Measurements from ENCODE around the gene TEF. TPM values are rescaled to one million over a fixed set of nuclear protein-coding genes. Genes with fewer than 3 reads are reported as not detected.

TEF gene
- total RNA-seq, 6 experiments from 2014 or later, result 7.4 to 10.6 (median 9.4) TPM

DNA sequence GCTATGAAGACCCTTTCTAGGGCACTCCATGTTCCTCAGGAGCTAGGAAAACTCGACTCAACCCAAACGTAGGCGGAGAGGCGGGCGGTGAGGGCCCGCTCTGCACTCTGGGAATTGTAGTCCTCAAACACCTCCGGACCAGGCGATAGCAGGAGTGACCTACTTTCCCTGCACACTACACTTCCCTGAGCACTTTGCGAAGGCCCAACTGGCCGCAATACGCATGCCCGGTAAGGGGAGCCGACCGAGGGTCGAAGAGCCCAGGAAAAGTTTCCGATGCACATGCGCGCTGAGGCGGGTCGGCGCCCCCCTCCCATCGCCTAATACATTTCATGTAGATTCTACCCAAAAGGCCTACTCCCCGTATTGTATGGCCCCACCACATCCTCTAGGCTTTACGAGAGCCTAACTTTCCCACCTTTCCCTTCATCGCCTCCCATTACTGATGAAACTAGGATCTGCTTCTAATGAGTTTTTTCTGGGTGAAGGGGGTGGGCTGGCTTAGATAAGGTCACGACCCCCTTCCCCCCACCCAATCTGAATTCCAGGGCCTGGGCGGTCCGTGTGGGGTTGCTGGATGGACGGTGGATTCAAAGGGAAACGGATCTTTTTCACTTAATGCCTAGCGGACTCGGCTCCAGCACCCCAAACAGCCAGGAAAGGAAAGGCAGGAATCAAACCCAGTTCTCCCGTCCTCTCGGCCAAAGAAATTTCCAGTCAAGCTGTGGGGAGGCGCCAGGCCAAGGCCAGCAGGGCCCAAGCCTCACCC lies 62.8 kb downstream of the TEF start:
- H3K4me3 Mint-ChIP-seq, result peak overlapping the region; percentile 99
- peaks cover 13% of the 10 kb centered on the region; the same call in 1 of the 2 replicates for H3K27me3 Mint-ChIP-seq (ENCODE audit: insufficient read depth)
- peaks cover 23% of the 10 kb centered on the region for H3K4me1 Mint-ChIP-seq (ENCODE audit: low read depth)
- DNase-seq, result peak; percentile 93
- TF ChIP-seq, protein P1, sequence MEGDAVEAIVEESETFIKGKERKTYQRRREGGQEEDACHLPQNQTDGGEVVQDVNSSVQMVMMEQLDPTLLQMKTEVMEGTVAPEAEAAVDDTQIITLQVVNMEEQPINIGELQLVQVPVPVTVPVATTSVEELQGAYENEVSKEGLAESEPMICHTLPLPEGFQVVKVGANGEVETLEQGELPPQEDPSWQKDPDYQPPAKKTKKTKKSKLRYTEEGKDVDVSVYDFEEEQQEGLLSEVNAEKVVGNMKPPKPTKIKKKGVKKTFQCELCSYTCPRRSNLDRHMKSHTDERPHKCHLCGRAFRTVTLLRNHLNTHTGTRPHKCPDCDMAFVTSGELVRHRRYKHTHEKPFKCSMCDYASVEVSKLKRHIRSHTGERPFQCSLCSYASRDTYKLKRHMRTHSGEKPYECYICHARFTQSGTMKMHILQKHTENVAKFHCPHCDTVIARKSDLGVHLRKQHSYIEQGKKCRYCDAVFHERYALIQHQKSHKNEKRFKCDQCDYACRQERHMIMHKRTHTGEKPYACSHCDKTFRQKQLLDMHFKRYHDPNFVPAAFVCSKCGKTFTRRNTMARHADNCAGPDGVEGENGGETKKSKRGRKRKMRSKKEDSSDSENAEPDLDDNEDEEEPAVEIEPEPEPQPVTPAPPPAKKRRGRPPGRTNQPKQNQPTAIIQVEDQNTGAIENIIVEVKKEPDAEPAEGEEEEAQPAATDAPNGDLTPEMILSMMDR (IDR thresholded peaks at IDR 0.05), result no peak
- no peaks in the 10 kb centered on the region for H3K9me3 Mint-ChIP-seq
- H3K36me3 Mint-ChIP-seq (ENCODE audit: low read depth), result peaks cover 23% of the 10 kb centered on the region
- H3K27ac Mint-ChIP-seq, result peak overlapping the region; percentile 97

DNA sequence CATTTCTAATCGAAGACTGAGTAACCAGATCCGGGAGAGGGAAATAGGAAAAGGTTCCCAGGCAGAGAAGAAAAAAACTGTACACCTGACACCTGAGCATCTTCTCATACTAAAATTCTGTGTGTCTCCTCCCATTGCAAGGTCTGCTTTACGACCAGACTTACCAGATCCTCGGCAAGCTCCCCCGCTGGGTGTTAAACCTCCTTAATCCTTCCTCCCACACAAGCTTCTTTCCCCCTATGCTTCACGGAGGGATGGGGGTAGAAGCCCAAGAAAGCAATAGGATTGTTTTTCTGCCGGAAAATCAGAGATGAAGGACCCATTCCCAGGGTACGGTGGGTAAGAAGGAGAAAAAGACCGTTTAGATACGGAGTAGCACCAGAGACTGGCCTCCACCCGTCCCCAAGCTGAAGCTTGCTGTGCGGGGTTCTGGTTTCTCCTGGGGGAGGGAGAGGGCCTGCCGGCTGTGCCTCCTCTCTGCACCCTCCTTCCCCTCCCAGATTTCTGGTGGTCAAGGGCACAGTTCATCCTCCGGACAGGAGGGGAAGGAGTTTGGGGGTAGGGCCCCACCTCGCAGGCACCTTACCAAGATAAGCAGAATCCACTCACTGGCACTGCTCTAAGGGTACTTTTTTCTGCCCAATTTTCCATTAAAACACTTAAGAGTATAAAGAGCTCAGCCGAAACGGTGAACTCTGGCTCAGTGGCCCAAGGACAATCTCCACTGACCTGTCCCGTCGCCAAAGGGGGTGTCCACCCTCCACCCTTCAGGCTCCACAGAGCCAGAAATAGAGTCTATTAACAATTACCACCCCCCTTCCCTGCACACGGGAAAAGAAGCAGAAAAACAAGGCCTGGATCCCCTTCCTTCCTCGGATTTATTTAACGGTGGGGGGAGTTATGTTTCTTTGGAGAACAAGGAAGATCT lies 63.7 kb downstream of the TEF start:
- DNase-seq, result no peak
- Mint-ChIP-seq H3K27ac (peak overlapping the region; percentile 97), H3K4me3 (peak overlapping the region; percentile 99), H3K27me3 (ENCODE audit: insufficient read depth) (peaks cover 13% of the 10 kb centered on the region; the same call in 1 of the 2 replicates), H3K36me3 (ENCODE audit: low read depth) (peaks cover 23% of the 10 kb centered on the region), H3K4me1 (ENCODE audit: low read depth) (peaks cover 23% of the 10 kb centered on the region), H3K9me3 (no peaks in the 10 kb centered on the region)
- TF ChIP-seq, protein P1 (IDR thresholded peaks at IDR 0.05), result no peak

DNA sequence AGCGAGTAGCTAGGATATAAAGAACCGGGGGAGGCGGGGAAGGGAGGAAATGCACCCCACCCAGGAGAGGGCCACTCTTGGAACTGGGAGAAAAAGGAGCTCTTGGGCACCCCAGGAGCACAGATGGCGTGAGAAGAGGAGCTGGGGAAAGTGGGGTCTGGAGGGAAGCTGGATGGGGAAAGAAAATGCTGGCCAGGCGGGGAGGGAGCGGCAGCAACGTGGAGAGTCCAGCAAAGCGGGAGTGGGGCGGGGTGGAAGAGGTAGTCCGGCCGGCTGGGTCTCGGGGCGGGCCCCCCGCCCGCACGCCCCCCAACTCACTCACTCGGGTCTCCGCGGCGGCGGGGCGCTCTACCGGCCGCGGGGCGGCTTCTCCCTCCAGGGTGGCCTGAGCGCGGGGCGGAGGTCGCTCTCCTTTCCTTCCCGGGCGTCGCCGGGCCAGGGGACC lies 64.3 kb downstream of the TEF start:
- peaks cover 23% of the 10 kb centered on the region for H3K36me3 Mint-ChIP-seq (ENCODE audit: low read depth)

DNA sequence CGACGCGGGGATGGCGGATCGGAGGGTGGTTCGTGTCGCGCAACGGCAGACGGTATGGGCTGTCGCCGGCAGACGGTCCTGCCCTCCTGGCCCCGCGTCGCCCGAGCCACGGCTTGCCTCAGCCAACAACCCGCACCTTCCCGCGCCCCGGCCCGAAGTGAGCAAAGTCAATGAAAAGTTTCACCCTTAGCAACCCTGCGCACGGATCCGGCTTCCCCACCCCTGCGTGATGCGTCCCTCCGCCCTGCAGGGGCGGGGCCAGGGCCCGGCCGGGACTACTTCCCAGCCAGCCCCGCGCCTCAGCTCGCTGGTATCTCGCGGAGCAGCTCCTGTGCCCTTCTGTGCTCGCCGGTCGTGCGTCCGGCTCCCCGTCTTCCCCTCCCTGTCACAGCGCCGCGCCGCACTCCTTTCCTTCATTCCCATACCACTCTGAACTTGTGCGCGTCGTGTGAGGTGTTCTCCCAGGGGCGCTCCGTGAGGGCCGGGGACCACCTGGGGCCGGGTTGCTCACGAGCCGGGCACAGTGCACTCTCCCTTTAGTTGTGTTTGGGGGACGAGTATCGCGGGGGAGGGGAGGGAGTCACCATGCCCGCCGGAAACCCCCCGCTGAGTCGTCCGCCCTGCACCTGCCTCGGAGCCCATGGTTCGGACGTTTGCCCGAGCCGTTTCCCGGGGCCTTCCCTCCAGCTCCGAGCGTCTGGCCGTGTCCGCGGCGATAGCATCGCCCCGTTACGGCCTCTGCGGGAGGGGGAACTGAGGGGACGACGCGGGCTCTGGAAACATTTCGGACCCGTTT lies 65.1 kb downstream of the TEF start, which contains the start of gene TOB2:
TSS of gene TOB2 (minus strand) at position 163 of the 796 bp plus-strand sequence. CDS start 9,456 bp downstream, outside the sequence.
- peaks cover 23% of the 10 kb centered on the region for H3K4me1 Mint-ChIP-seq (ENCODE audit: low read depth)
- no peaks in the 10 kb centered on the region for H3K9me3 Mint-ChIP-seq
- peaks cover 13% of the 10 kb centered on the region; the same call in 1 of the 2 replicates for H3K27me3 Mint-ChIP-seq (ENCODE audit: insufficient read depth)
- H3K36me3 Mint-ChIP-seq (ENCODE audit: low read depth), result peaks cover 23% of the 10 kb centered on the region
- peak within 1 kb of the TSS; percentile 99 for H3K4me3 Mint-ChIP-seq
- peak; percentile 92 for DNase-seq
- TF ChIP-seq, protein P1 (IDR thresholded peaks at IDR 0.05), result no peak
- peak within 1 kb of the TSS; percentile 97 for H3K27ac Mint-ChIP-seq

More for the DNA sequence above, 64.3 kb downstream of the TEF start:
- DNase-seq, result no peak
- Mint-ChIP-seq H3K27me3 (ENCODE audit: insufficient read depth) (peaks cover 13% of the 10 kb centered on the region; the same call in 1 of the 2 replicates), H3K9me3 (no peaks in the 10 kb centered on the region), H3K4me3 (peak overlapping the region; percentile 99), H3K4me1 (ENCODE audit: low read depth) (peaks cover 23% of the 10 kb centered on the region), H3K27ac (peak overlapping the region; percentile 97)
- TF ChIP-seq, protein P1 (IDR thresholded peaks at IDR 0.05), result no peak

All from HFFc6 (cell line).